ENCODE data around the gene ENPP1.

The ENPP1 gene

GRCh38 chr6:131875647-131876046 is 67.8 kb downstream of the ENPP1 start:
- CTCF ChIA-PET: no interaction called here
- no peak overlapping the region for H3K4me3 ChIP-seq (ENCODE audit: low read depth, low read length)
- POLR2A ChIA-PET: no interaction called here
- no peak for DNase-seq (ENCODE audit: low read depth, low spot score)
- TF ChIP-seq, protein P1, sequence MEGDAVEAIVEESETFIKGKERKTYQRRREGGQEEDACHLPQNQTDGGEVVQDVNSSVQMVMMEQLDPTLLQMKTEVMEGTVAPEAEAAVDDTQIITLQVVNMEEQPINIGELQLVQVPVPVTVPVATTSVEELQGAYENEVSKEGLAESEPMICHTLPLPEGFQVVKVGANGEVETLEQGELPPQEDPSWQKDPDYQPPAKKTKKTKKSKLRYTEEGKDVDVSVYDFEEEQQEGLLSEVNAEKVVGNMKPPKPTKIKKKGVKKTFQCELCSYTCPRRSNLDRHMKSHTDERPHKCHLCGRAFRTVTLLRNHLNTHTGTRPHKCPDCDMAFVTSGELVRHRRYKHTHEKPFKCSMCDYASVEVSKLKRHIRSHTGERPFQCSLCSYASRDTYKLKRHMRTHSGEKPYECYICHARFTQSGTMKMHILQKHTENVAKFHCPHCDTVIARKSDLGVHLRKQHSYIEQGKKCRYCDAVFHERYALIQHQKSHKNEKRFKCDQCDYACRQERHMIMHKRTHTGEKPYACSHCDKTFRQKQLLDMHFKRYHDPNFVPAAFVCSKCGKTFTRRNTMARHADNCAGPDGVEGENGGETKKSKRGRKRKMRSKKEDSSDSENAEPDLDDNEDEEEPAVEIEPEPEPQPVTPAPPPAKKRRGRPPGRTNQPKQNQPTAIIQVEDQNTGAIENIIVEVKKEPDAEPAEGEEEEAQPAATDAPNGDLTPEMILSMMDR (IDR thresholded peaks at IDR 0.05; ENCODE audit: insufficient read depth, low read length, missing control alignments): no peak

GRCh38 chr6:131876545-131876944 is 68.7 kb downstream of the ENPP1 start:
- TF ChIP-seq, protein P1 (IDR thresholded peaks at IDR 0.05; ENCODE audit: insufficient read depth, low read length, missing control alignments): no peak
- ChIA-PET POLR2A (no interaction called here), CTCF (no interaction called here)

DNA sequence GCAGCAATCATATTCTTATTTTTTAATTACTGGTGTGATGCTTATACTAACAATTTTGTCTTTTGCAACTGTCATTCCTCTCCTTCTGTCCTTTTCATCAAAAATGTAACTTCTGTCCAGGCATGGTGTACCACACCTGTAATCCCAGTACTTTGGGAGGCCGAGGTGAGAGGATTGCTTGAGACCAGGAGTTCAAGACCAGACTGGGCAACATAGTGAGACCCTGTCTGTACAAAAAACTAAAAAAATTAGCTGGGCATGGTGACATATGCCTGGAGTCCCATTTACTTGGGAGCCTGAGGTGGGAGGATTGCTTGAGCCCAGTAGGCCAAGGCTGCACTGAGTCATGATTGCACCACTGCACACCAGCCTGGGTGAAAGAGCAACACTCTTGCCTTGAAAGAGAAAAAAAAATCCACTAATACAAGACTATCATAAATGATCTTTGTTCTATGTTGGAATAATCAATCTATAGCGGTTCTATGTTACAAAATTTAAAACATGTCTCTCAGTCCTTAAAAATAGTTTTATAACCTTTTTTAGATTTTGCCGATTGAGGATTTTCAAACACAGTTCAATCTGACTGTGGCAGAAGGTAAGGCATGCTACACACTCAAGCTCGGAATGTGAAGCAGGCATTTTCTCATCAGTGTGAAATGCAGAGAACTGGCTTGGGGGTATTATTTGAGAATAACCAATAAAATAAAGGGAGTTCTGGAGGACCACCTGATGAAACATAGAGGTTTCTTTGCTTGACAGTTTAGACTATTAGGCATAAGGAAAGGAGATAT is 70.4 kb downstream of the ENPP1 start:
- no peak for DNase-seq (ENCODE audit: low read depth, low spot score)
- TF ChIP-seq, protein P1 (IDR thresholded peaks at IDR 0.05; ENCODE audit: insufficient read depth, low read length, missing control alignments): no peak
- ChIA-PET CTCF (interaction anchor here (1.9 kb wide), 1 partner anchor 183 kb away, joined by 4 read pairs; no protein-coding TSS in a partner anchor), POLR2A (no interaction called here)
- H3K4me3 ChIP-seq (ENCODE audit: low read depth, low read length): no peak overlapping the region

More at GRCh38 chr6:131876545-131876944, 68.7 kb downstream of the ENPP1 start:
- no peak for DNase-seq (ENCODE audit: low read depth, low spot score)
- no peak overlapping the region for H3K4me3 ChIP-seq (ENCODE audit: low read depth, low read length)

GRCh38 chr6:131883016-131883415 is 75.2 kb downstream of the ENPP1 start:
- POLR2A ChIA-PET: no interaction called here
- CTCF ChIA-PET: interaction anchor here (1.1 to 2.4 kb wide), 2 partner anchors 15 to 188 kb away, joined by 3 to 8 read pairs; no protein-coding TSS in a partner anchor
- TF ChIP-seq, protein P1 (IDR thresholded peaks at IDR 0.05; ENCODE audit: insufficient read depth, low read length, missing control alignments): no peak
- no peak for DNase-seq (ENCODE audit: low read depth, low spot score)
- no peak overlapping the region for H3K4me3 ChIP-seq (ENCODE audit: low read depth, low read length)

DNA sequence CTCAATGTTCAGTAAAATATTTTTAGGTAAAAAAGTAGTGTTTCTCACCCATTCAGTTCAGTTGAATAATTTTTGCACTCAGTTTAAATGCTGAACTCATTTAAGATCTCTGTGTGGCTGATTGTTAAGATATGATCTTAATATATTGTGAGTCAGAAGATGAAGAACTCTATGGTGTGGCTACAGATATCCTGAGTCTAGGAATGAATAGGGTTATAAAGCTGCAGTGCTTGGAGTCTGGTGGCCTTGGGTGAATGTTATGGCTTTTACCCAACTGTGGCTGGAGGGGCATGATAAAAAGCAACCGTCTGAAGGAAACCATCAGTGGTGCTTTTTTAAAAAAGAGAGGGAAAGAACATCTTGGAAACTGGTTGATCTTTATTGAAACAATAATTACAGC is 77.4 kb downstream of the ENPP1 start:
- CTCF ChIA-PET: interaction anchor here (1.0 kb wide), 1 partner anchor 25 kb away, joined by 3 read pairs; no protein-coding TSS in a partner anchor

GRCh38 chr6:131886517-131886916 is 78.7 kb downstream of the ENPP1 start:
- no peak overlapping the region for H3K4me3 ChIP-seq (ENCODE audit: low read depth, low read length)
- no peak for DNase-seq (ENCODE audit: low read depth, low spot score)
- ChIA-PET POLR2A (no interaction called here), CTCF (interaction anchor here (0.7 kb wide), 1 partner anchor 24 kb away, joined by 3 read pairs; no protein-coding TSS in a partner anchor)
- TF ChIP-seq, protein P1 (IDR thresholded peaks at IDR 0.05; ENCODE audit: insufficient read depth, low read length, missing control alignments): no peak

More for the DNA sequence above, 77.4 kb downstream of the ENPP1 start:
- DNase-seq (ENCODE audit: low read depth, low spot score): no peak
- TF ChIP-seq, protein P1 (IDR thresholded peaks at IDR 0.05; ENCODE audit: insufficient read depth, low read length, missing control alignments): no peak
- H3K4me3 ChIP-seq (ENCODE audit: low read depth, low read length): no peak overlapping the region
- POLR2A ChIA-PET: no interaction called here
